Epithelial cell of esophagus (primary cell): ENCODE measurements around the gene HOXA4.

Experiments
- DNase-seq: peaks from one replicate; pipeline ENCODE4 v3.0.0; 2010; ENCODE audit warnings: low read depth
- H3K4me3 ChIP-seq: 2 replicates; pipeline ENCODE4 v1.5.1; 2011; ENCODE audit warnings: mild to moderate bottlenecking, low read length, control low read depth
- TF ChIP-seq, protein P1 (sequence below): IDR thresholded peaks from 2 replicates; pipeline ENCODE4 v1.5.1; 2011; ENCODE audit warnings: low read depth, mild to moderate bottlenecking, low read length, control low read depth, inconsistent platforms; ENCODE audit not compliant: insufficient read depth; ENCODE audit errors: missing control alignments

HOXA4 gene

DNA sequence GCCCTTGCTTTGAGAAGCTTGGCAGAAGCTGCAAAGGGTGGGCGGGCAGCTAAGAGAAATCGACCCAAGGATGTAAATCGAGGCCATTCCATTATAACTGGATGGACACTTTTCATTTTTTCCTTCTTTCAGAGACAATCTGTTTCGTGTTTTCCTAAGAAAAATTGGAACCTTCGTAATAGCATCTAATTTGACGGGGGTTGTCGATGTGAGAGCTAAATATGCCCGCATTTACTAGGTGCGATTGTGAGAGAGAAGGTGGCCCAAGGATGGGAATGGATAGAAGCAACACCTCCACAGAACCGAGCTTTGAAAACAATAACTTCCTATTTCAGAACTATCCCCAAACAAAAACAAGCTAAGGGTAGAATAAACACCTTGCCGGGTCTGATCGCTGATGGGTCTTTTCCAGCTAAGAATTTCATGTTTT lies 848 bp upstream of the HOXA4 start:
- DNase-seq, result no peak
- H3K4me3 ChIP-seq, result peak overlapping the region; percentile 69
- TF ChIP-seq, protein P1, sequence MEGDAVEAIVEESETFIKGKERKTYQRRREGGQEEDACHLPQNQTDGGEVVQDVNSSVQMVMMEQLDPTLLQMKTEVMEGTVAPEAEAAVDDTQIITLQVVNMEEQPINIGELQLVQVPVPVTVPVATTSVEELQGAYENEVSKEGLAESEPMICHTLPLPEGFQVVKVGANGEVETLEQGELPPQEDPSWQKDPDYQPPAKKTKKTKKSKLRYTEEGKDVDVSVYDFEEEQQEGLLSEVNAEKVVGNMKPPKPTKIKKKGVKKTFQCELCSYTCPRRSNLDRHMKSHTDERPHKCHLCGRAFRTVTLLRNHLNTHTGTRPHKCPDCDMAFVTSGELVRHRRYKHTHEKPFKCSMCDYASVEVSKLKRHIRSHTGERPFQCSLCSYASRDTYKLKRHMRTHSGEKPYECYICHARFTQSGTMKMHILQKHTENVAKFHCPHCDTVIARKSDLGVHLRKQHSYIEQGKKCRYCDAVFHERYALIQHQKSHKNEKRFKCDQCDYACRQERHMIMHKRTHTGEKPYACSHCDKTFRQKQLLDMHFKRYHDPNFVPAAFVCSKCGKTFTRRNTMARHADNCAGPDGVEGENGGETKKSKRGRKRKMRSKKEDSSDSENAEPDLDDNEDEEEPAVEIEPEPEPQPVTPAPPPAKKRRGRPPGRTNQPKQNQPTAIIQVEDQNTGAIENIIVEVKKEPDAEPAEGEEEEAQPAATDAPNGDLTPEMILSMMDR, result no peak

DNA sequence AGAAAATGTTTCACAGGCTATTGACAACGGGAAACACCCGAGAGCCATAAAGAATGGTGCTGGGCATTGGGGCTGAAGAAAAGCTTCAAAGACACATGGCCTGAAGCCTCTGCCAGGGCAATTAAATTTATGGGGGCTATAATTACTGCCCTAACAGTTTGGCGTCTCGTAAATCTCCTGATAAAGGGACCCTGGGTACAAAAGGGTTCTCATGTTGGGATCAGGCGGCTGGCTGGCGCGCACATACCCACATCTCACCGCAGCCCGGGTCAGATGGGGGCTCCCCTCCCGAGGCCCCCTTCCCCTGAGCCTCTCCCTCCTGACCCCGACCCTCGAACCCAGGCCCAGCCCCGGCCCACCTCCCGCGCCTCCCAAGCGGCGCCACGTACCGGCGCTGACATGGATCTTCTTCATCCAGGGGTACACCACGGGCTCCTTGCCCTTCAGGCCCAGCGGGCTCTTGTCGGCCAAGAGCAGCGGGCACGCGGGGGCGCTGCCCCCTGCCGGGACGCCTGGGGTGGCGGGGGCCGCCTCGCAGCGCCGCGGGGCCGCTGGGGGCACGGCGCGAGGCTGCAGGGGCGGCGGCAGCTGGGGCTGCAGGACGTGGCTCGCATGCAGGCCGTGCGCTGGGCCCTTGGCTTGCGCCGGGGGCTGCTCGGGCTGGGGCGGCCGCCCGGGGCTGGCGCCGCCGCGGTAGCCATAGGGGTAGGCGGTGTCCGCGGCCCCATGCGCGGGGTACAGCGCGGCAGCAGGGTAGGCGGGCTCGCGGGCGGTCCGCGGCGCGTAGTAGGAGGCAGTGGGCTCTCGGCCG lies 623 bp downstream of the HOXA4 start:
- TF ChIP-seq, protein P1, result no peak
- H3K4me3 ChIP-seq, result peak overlapping the region; percentile 69
- no peak for DNase-seq

GRCh38 chr7:27128776-27129728 lies 1.5 kb downstream of the HOXA4 start:
- DNase-seq, result no peak
- TF ChIP-seq, protein P1, result no peak
- H3K4me3 ChIP-seq, result no peak overlapping the region

DNA sequence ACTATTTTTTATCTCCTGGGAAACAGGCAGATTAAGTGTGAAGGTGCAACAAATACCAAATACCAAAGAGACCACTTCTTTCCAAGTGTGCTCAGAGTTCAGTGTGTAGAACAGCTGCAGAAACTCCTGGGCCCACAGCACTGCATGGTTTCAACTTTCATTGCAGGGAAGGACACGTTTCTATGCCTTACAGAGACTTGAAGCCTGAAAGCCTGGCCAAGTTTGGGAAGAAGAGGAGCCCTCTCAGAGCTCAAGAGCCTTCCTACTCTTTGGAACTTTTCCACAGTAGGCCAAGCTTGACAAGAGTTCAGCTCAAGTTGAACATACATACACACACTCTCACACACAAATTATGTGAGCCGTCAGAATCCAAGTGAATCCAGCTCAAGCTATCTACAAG lies 2.5 kb downstream of the HOXA4 start:
- H3K4me3 ChIP-seq, result no peak overlapping the region
- TF ChIP-seq, protein P1, result no peak
- no peak for DNase-seq

DNA sequence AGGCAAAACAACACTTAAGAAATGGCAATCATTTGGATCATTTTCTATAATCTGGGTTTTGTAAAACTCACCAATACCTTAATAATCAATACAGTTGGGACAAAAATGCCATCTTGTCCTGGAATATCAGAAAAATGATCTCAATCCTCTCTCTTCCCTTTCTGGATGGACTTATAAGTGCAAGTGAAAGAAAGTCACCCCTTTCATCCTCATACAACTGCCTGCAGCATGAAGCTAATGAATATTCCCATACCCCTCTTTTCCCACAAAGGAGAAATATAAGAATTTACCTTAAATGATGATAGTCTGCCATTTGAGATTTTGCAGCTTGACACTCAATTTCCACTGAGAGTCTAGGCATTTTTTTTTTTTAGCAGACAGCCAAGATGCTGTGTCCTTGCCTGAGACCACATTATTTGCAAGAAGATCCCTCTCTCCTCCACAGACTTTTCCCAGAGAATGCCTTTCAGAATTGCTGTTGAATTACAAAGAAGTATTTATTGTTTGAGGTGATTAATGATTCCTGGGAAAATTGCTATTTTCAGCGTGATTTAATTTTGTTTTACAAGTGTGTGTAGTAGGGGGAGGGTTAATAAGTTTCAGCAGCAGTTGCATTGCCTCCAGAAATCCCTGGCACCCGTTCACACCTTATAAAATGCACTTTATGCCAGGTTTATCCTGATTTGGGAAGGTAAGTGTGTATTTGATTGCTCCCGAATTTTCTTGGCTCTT lies 3.8 kb downstream of the HOXA4 start:
- H3K4me3 ChIP-seq, result no peak overlapping the region
- no peak for DNase-seq
- TF ChIP-seq, protein P1, result no peak

GRCh38 chr7:27125986-27126394 lies 4.6 kb downstream of the HOXA4 start:
- TF ChIP-seq, protein P1, result no peak
- no peak for DNase-seq
- no peak overlapping the region for H3K4me3 ChIP-seq
